Pons (tissue), 1 donor: ENCODE data around the gene DHX36.

Experiments used
- DNase-seq: peaks from one replicate; pipeline ENCODE4 v3.0.0-alpha.2; 2016; ENCODE audit warnings: low spot score

The DHX36 gene

GRCh38 chr3:154280161-154280560 is 44.1 kb downstream of the DHX36 start:
- DNase-seq, result no peak

GRCh38 chr3:154275965-154276364 is 48.3 kb downstream of the DHX36 start:
- no peak for DNase-seq

GRCh38 chr3:154275292-154275691 is 49.0 kb downstream of the DHX36 start:
- DNase-seq, result no peak

GRCh38 chr3:154274348-154274747 is 49.9 kb downstream of the DHX36 start:
- DNase-seq, result no peak

GRCh38 chr3:154273381-154273780 is 50.9 kb downstream of the DHX36 start:
- no peak for DNase-seq

GRCh38 chr3:154254527-154254926 is 69.8 kb downstream of the DHX36 start:
- no peak for DNase-seq

- peak; percentile 93 for DNase-seq
Observed at GRCh38 chr3:154252759-154253638, 71.3 kb downstream of the DHX36 start.

GRCh38 chr3:154251610-154252009 is 72.7 kb downstream of the DHX36 start:
- DNase-seq, result no peak

- no peak for DNase-seq
Observed at GRCh38 chr3:154250291-154250690, 74.0 kb downstream of the DHX36 start.

- peak; percentile 93 for DNase-seq
Observed at GRCh38 chr3:154247806-154248415, 76.4 kb downstream of the DHX36 start.

GRCh38 chr3:154244644-154245043 is 79.6 kb downstream of the DHX36 start:
- DNase-seq, result no peak

- DNase-seq, result peak; percentile 39
Observed at GRCh38 chr3:154243353-154243752, 80.9 kb downstream of the DHX36 start.

GRCh38 chr3:154242766-154243165 is 81.5 kb downstream of the DHX36 start:
- no peak for DNase-seq

GRCh38 chr3:154241496-154241895 is 82.8 kb downstream of the DHX36 start:
- no peak for DNase-seq

GRCh38 chr3:154240235-154240634 is 84.1 kb downstream of the DHX36 start:
- DNase-seq, result peak; percentile 58

GRCh38 chr3:154236331-154236730 is 88.0 kb downstream of the DHX36 start:
- no peak for DNase-seq

GRCh38 chr3:154235330-154235729 is 89.0 kb downstream of the DHX36 start:
- no peak for DNase-seq

GRCh38 chr3:154229217-154229590 is 95.1 kb downstream of the DHX36 start:
- no peak for DNase-seq

GRCh38 chr3:154228561-154229216 is 95.6 kb downstream of the DHX36 start:
- DNase-seq, result no peak

GRCh38 chr3:154227531-154227930 is 96.8 kb downstream of the DHX36 start:
- DNase-seq, result no peak

- DNase-seq, result no peak
Observed at GRCh38 chr3:154225536-154225935, 98.8 kb downstream of the DHX36 start.

GRCh38 chr3:154224866-154225265 is 99.4 kb downstream of the DHX36 start:
- no peak for DNase-seq

GRCh38 chr3:154224366-154224765 is 99.9 kb downstream of the DHX36 start:
- no peak for DNase-seq
